Hepatocyte (in vitro differentiated cells): ENCODE measurements around the gene EDA. TPM values are rescaled to one million over a fixed set of nuclear protein-coding genes. Genes with fewer than 3 reads are reported as not detected.

Source experiments
- DNase-seq: peaks from one replicate; pipeline ENCODE4 v3.0.0-alpha.2; 2016; ENCODE audit warnings: low spot score
- H2AFZ ChIP-seq: fragments of 200-600 bp; sonication (generic); 2 replicates; pipeline ENCODE4 v1.6.0; 2016; ENCODE audit warnings: antibody characterized with exemption, mild to moderate bottlenecking
- H3K27ac ChIP-seq: fragments of 200-600 bp; sonication (generic); 2 replicates; pipeline ENCODE4 v1.5.1; 2016; ENCODE audit warnings: mild to moderate bottlenecking
- H3K27me3 ChIP-seq: fragments of 200-600 bp; sonication (generic); 2 replicates; pipeline ENCODE4 v1.6.1; 2016
- H3K36me3 ChIP-seq: fragments of 200-600 bp; sonication (generic); replicated peaks from 2 replicates; pipeline ENCODE4 v1.5.1; 2016; ENCODE audit warnings: low read depth; ENCODE audit not compliant: insufficient read depth
- H3K4me1 ChIP-seq: fragments of 200-600 bp; sonication (generic); 2 replicates; pipeline ENCODE4 v1.5.1; 2016; ENCODE audit warnings: mild to moderate bottlenecking, moderate library complexity; ENCODE audit not compliant: insufficient read depth
- H3K4me2 ChIP-seq: fragments of 200-600 bp; sonication (generic); 2 replicates; pipeline ENCODE4 v1.6.0; 2016
- H3K4me3 ChIP-seq: fragments of 200-600 bp; sonication (generic); 2 replicates; pipeline ENCODE4 v1.5.1; 2016; ENCODE audit warnings: mild to moderate bottlenecking
- H3K79me2 ChIP-seq: fragments of 200-600 bp; sonication (generic); 2 replicates; pipeline ENCODE4 v1.6.0; 2017; ENCODE audit warnings: mild to moderate bottlenecking
- H3K9me2 ChIP-seq: fragments of 200-600 bp; sonication (generic); replicated peaks from 2 replicates; pipeline ENCODE4 v1.6.0; 2017; ENCODE audit warnings: mild to moderate bottlenecking; ENCODE audit not compliant: insufficient read depth
- H3K9me3 ChIP-seq: fragments of 200-600 bp; sonication (generic); 2 replicates; pipeline ENCODE4 v1.5.1; 2016; ENCODE audit warnings: low read depth, mild to moderate bottlenecking
- H4K20me1 ChIP-seq: fragments of 200-600 bp; sonication (generic); 2 replicates; pipeline ENCODE4 v1.6.0; 2016; ENCODE audit warnings: mild to moderate bottlenecking; ENCODE audit not compliant: insufficient read depth, poor library complexity, severe bottlenecking
- EZH2 ChIP-seq: fragments of 200-600 bp; sonication (generic); IDR thresholded peaks from 2 replicates; pipeline ENCODE4 v1.6.1; 2016; ENCODE audit warnings: antibody characterized with exemption, mild to moderate bottlenecking, borderline replicate concordance
- EZH2phosphoT487 ChIP-seq: fragments of 200-600 bp; sonication (generic); IDR thresholded peaks from one replicate; pipeline ENCODE4 v1.6.1; 2018; ENCODE audit warnings: antibody characterized with exemption, mild to moderate bottlenecking, low read depth, moderate library complexity; ENCODE audit not compliant: unreplicated experiment, severe bottlenecking
- WGBS: methylation state at CpG from one replicate; pipeline ENCODE4 v1.1.6; 2016; ENCODE audit warnings: low lambda C conversion rate; ENCODE audit errors: missing lambda C conversion rate; 5-methylcytosine and 5-hydroxymethylcytosine counted together
- polyA plus RNA-seq: library from polyadenylated mRNA; unstranded; fragments of >200 nt; fragmentation: Nextera tagmentation; extraction: Ambion mirVana; gene quantifications from 2 replicates; pipeline ENCODE4 v1.2.1, GENCODE V29; 2016
- total RNA-seq: library from RNA; depleted of rRNA; stranded (reverse); fragments of >200 nt; gene quantifications from 2 replicates; pipeline ENCODE4 v1.2.3, GENCODE V29; 2014
- TF ChIP-seq, protein P1 (sequence below): fragments of 200-600 bp; sonication (generic); IDR thresholded peaks from 2 replicates; pipeline ENCODE4 v1.5.1; 2016; ENCODE audit warnings: antibody characterized with exemption, mild to moderate bottlenecking; ENCODE audit not compliant: poor library complexity

Gene EDA
- total and polyA plus RNA-seq, 2 experiments from 2014 or later: 4.7 to 19.1 TPM

GRCh38 chrX:69884210-69884609 lies 268.3 kb downstream of the EDA start:
- Histone ChIP-seq H3K4me2 (no peak overlapping the region), H2AFZ (no peak overlapping the region), H3K79me2 (no peaks in the 10 kb centered on the region), H3K9me3 (no peaks in the 10 kb centered on the region), H4K20me1 (no peaks in the 10 kb centered on the region), H3K36me3 (no peaks in the 10 kb centered on the region), H3K4me1 (no peaks in the 10 kb centered on the region), H3K27me3 (no peaks in the 10 kb centered on the region), H3K9me2 (no peaks in the 10 kb centered on the region), H3K27ac (no peak overlapping the region), H3K4me3 (no peak overlapping the region)
- no peak for DNase-seq
- TF ChIP-seq, protein P1, sequence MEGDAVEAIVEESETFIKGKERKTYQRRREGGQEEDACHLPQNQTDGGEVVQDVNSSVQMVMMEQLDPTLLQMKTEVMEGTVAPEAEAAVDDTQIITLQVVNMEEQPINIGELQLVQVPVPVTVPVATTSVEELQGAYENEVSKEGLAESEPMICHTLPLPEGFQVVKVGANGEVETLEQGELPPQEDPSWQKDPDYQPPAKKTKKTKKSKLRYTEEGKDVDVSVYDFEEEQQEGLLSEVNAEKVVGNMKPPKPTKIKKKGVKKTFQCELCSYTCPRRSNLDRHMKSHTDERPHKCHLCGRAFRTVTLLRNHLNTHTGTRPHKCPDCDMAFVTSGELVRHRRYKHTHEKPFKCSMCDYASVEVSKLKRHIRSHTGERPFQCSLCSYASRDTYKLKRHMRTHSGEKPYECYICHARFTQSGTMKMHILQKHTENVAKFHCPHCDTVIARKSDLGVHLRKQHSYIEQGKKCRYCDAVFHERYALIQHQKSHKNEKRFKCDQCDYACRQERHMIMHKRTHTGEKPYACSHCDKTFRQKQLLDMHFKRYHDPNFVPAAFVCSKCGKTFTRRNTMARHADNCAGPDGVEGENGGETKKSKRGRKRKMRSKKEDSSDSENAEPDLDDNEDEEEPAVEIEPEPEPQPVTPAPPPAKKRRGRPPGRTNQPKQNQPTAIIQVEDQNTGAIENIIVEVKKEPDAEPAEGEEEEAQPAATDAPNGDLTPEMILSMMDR: no peak
- no peak for TF ChIP-seq EZH2
- TF ChIP-seq EZH2phosphoT487: no peak
- WGBS: 81% methylated on average over 1 of the region's 1 CpG

GRCh38 chrX:69896046-69896445 lies 280.1 kb downstream of the EDA start:
- TF ChIP-seq EZH2phosphoT487 (no peak), EZH2 (no peak)
- TF ChIP-seq, protein P1: no peak
- Histone ChIP-seq H3K4me2 (no peak overlapping the region), H3K27me3 (no peaks in the 10 kb centered on the region), H3K4me1 (no peaks in the 10 kb centered on the region), H3K9me2 (no peaks in the 10 kb centered on the region), H3K79me2 (no peaks in the 10 kb centered on the region), H3K4me3 (no peak overlapping the region), H3K36me3 (no peaks in the 10 kb centered on the region), H4K20me1 (no peaks in the 10 kb centered on the region), H2AFZ (no peak overlapping the region), H3K27ac (no peak overlapping the region), H3K9me3 (no peaks in the 10 kb centered on the region)
- no peak for DNase-seq
- WGBS: 11% methylated on average over 1 of the region's 1 CpG

GRCh38 chrX:69900491-69900890 lies 284.6 kb downstream of the EDA start:
- H3K9me2 ChIP-seq: no peaks in the 10 kb centered on the region
- WGBS: 86% methylated on average over 1 of the region's 1 CpG
- no peak overlapping the region for H3K4me3 ChIP-seq
- H2AFZ ChIP-seq: no peak overlapping the region
- TF ChIP-seq, protein P1: no peak
- no peak for TF ChIP-seq EZH2
- TF ChIP-seq EZH2phosphoT487: no peak
- no peaks in the 10 kb centered on the region for H3K9me3 ChIP-seq
- no peak for DNase-seq
- no peaks in the 10 kb centered on the region for H3K79me2 ChIP-seq
- H4K20me1 ChIP-seq: no peaks in the 10 kb centered on the region
- no peak overlapping the region for H3K27ac ChIP-seq
- H3K36me3 ChIP-seq: no peaks in the 10 kb centered on the region
- H3K4me2 ChIP-seq: no peak overlapping the region
- no peaks in the 10 kb centered on the region for H3K4me1 ChIP-seq
- no peaks in the 10 kb centered on the region for H3K27me3 ChIP-seq

GRCh38 chrX:69906447-69906846 lies 290.5 kb downstream of the EDA start:
- DNase-seq: no peak
- H3K79me2 ChIP-seq: no peaks in the 10 kb centered on the region
- no peaks in the 10 kb centered on the region for H4K20me1 ChIP-seq
- H3K4me3 ChIP-seq: no peak overlapping the region
- WGBS: 80% methylated on average over 8 of the region's 8 CpGs
- H3K36me3 ChIP-seq: no peaks in the 10 kb centered on the region
- no peak for TF ChIP-seq EZH2
- no peak for TF ChIP-seq EZH2phosphoT487
- TF ChIP-seq, protein P1: no peak
- H3K9me3 ChIP-seq: no peaks in the 10 kb centered on the region
- H2AFZ ChIP-seq: no peak overlapping the region
- H3K27me3 ChIP-seq: no peaks in the 10 kb centered on the region
- H3K9me2 ChIP-seq: no peaks in the 10 kb centered on the region
- H3K4me2 ChIP-seq: no peak overlapping the region
- H3K27ac ChIP-seq: no peak overlapping the region
- H3K4me1 ChIP-seq: no peaks in the 10 kb centered on the region
